Measurements from ENCODE around the gene MID2. TPM values are rescaled to one million over a fixed set of nuclear protein-coding genes. Genes with fewer than 3 reads are reported as not detected.

The MID2 gene
- total and polyA plus RNA-seq, 4 donors, result 2.4 to 44.1 (median 10.4) TPM

DNA sequence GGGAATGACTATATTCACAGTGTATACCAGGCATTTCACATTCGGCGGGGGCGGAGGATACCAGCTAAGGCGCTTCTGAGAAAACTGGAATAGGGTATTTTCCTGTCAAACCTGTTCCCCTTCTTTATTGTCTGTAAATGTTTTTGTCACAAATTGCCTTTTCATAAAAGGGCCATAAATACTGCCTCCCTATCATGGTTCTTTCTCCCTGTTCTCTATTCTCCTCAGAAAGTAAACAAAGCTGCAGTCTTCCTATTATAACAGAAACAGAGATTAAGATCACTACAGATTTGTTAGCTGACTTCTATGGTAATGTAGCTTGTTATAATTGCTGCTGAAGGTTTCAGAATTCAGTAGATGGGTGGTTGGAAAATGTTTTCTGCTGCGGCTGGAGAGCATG, 32.2 kb downstream of the MID2 start:
- DNase-seq, result no peak
- 76 to 79% methylated on average over 5 of the region's 5 CpGs for WGBS, 2 donors
- no peak overlapping the region for H3K27ac ChIP-seq (ENCODE audit: low read depth in 1 of 2, low read length in 1 of 2)

DNA sequence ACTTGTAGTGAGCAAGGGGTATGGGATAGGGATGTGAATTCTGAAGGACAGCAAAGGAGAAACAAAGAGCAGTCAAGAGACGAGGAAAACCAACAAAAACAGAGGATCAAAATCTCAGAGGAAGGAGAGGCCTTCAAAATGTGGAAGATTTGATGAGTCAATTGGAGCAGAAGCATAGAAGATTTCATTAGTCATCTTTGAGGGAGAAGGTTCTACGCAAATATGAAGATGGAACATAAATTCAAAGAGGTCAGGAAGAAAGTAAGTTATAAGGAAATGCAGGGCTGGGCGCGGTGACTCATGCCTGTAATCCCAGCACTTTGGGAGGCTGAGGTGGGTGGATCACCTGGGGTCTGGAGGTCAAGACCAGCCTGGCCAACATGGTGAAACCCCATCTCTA, 35.4 kb downstream of the MID2 start:
- no peak for DNase-seq
- no peaks in the 10 kb centered on the region for H3K9me3 ChIP-seq (ENCODE audit: control insufficient read depth in 4 of 4, insufficient read depth in 3 of 4, low read length in 3 of 4)
- TF ChIP-seq, protein P1, sequence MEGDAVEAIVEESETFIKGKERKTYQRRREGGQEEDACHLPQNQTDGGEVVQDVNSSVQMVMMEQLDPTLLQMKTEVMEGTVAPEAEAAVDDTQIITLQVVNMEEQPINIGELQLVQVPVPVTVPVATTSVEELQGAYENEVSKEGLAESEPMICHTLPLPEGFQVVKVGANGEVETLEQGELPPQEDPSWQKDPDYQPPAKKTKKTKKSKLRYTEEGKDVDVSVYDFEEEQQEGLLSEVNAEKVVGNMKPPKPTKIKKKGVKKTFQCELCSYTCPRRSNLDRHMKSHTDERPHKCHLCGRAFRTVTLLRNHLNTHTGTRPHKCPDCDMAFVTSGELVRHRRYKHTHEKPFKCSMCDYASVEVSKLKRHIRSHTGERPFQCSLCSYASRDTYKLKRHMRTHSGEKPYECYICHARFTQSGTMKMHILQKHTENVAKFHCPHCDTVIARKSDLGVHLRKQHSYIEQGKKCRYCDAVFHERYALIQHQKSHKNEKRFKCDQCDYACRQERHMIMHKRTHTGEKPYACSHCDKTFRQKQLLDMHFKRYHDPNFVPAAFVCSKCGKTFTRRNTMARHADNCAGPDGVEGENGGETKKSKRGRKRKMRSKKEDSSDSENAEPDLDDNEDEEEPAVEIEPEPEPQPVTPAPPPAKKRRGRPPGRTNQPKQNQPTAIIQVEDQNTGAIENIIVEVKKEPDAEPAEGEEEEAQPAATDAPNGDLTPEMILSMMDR (IDR thresholded peaks at IDR 0.05; ENCODE audit: control extremely low read depth, extremely low read depth), result no peak
- no peak for ATAC-seq (ENCODE audit: insufficient read depth, low FRiP score)
- no peak overlapping the region for H3K4me3 ChIP-seq
- whole genome bisulfite sequencing, 2 donors, result 76 to 90% methylated on average over 4 of the region's 4 CpGs
- peaks cover 0 to 42% (median 9%) of the 10 kb centered on the region in 3 donors for H3K27me3 ChIP-seq (ENCODE audit: control insufficient read depth in 3 of 3, insufficient read depth in 3 of 3, low read length in 2 of 3)
- no peak overlapping the region for H3K9ac ChIP-seq (ENCODE audit: insufficient read depth in 1 of 2, low read length in 2 of 2)
- H3K4me1 ChIP-seq (ENCODE audit: control insufficient read depth in 5 of 5, insufficient read depth in 5 of 5, low read length in 5 of 5), result no peaks in the 10 kb centered on the region
- peaks cover 0 to 1% (median 0%) of the 10 kb centered on the region in 4 donors for H3K36me3 ChIP-seq (ENCODE audit: control insufficient read depth in 4 of 4, insufficient read depth in 4 of 4, low read length in 4 of 4)
- no peak overlapping the region for H3K27ac ChIP-seq (ENCODE audit: low read depth in 1 of 2, low read length in 1 of 2)

More for the DNA sequence above, 32.2 kb downstream of the MID2 start:
- Histone ChIP-seq H3K36me3 (ENCODE audit: control insufficient read depth in 4 of 4, insufficient read depth in 4 of 4, low read length in 4 of 4) (peaks cover 0 to 5% (median 3%) of the 10 kb centered on the region in 4 donors), H3K4me1 (ENCODE audit: control insufficient read depth in 5 of 5, insufficient read depth in 5 of 5, low read length in 5 of 5) (peaks cover 0 to 1% (median 0%) of the 10 kb centered on the region in 5 donors), H3K9me3 (ENCODE audit: control insufficient read depth in 4 of 4, insufficient read depth in 3 of 4, low read length in 3 of 4) (no peaks in the 10 kb centered on the region), H3K27me3 (ENCODE audit: control insufficient read depth in 3 of 3, insufficient read depth in 3 of 3, low read length in 2 of 3) (peaks cover 0 to 46% (median 11%) of the 10 kb centered on the region in 3 donors), H3K9ac (ENCODE audit: insufficient read depth in 1 of 2, low read length in 2 of 2) (no peak overlapping the region), H3K4me3 (no peak overlapping the region)
- TF ChIP-seq, protein P1 (IDR thresholded peaks at IDR 0.05; ENCODE audit: control extremely low read depth, extremely low read depth), result no peak
- no peak for ATAC-seq (ENCODE audit: insufficient read depth, low FRiP score)

DNA sequence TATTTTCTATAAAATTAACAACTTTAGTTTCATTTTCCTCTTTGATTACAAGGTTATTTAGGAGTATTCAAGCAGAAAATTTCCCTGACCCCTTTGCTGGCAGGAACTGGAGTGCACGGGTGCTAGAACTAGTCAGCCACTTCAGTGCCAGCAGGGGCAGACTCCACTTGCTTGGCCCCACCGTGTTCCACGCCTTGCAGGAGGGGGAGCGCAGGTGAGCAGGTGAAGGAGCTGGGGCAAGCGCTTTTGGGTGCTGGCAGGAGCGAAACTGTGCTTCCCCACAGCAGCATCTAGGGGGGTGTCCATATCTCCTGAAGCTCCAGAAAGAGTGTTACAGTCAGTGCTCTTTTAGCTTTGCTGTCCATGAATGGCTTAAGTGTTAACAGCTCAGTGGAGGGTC, 45.5 kb downstream of the MID2 start:
- WGBS, 2 donors, result 68 to 89% methylated on average over 6 of the region's 6 CpGs
- TF ChIP-seq, protein P1 (IDR thresholded peaks at IDR 0.05; ENCODE audit: control extremely low read depth, extremely low read depth), result no peak
- Histone ChIP-seq H3K27ac (ENCODE audit: low read depth in 1 of 2, low read length in 1 of 2) (no peak overlapping the region), H3K36me3 (ENCODE audit: control insufficient read depth in 4 of 4, insufficient read depth in 4 of 4, low read length in 4 of 4) (no peaks in the 10 kb centered on the region), H3K9me3 (ENCODE audit: control insufficient read depth in 4 of 4, insufficient read depth in 3 of 4, low read length in 3 of 4) (peaks cover 0 to 7% (median 3%) of the 10 kb centered on the region in 4 donors), H3K9ac (ENCODE audit: insufficient read depth in 1 of 2, low read length in 2 of 2) (no peak overlapping the region), H3K4me3 (no peak overlapping the region), H3K4me1 (ENCODE audit: control insufficient read depth in 5 of 5, insufficient read depth in 5 of 5, low read length in 5 of 5) (no peaks in the 10 kb centered on the region), H3K27me3 (ENCODE audit: control insufficient read depth in 3 of 3, insufficient read depth in 3 of 3, low read length in 2 of 3) (peaks cover 0 to 40% (median 10%) of the 10 kb centered on the region in 3 donors)
- no peak for ATAC-seq (ENCODE audit: insufficient read depth, low FRiP score)
- DNase-seq, result no peak

DNA sequence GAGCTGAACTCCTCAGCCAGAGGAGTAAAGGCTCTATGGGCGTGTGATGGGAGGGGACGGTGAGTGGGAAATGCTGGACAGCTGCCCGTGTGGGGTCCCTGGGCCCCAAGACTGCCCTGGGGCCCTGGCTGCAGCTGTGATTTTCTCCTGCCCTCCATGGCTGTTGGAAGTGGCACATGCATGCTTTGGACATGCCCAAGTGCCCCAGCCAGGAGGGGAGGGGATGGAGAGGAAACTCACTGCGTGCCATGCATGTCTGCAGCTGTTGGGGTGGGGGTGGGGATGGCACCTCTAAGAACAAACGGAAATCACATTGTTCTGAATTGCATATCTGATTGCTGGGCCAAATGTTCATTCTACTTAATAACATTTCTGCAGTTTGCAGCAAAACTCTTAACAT, 52.4 kb downstream of the MID2 start:
- peaks cover 0 to 2% (median 0%) of the 10 kb centered on the region in 5 donors for H3K4me1 ChIP-seq (ENCODE audit: control insufficient read depth in 5 of 5, insufficient read depth in 5 of 5, low read length in 5 of 5)
- H3K27me3 ChIP-seq (ENCODE audit: control insufficient read depth in 3 of 3, insufficient read depth in 3 of 3, low read length in 2 of 3), result peaks cover 0 to 36% (median 0%) of the 10 kb centered on the region in 3 donors
- WGBS, 2 donors, result 48 to 55% methylated on average over 5 of the region's 5 CpGs
- no peaks in the 10 kb centered on the region for H3K9me3 ChIP-seq (ENCODE audit: control insufficient read depth in 4 of 4, insufficient read depth in 3 of 4, low read length in 3 of 4)
- ATAC-seq (ENCODE audit: insufficient read depth, low FRiP score) (no peak), DNase-seq (peak in 2 of 3 donors; percentile 12 to 17)
- no peaks in the 10 kb centered on the region for H3K36me3 ChIP-seq (ENCODE audit: control insufficient read depth in 4 of 4, insufficient read depth in 4 of 4, low read length in 4 of 4)
- H3K27ac ChIP-seq (ENCODE audit: low read depth in 1 of 2, low read length in 1 of 2), result no peak overlapping the region
- H3K9ac ChIP-seq (ENCODE audit: insufficient read depth in 1 of 2, low read length in 2 of 2), result no peak overlapping the region
- TF ChIP-seq, protein P1 (IDR thresholded peaks at IDR 0.05; ENCODE audit: control extremely low read depth, extremely low read depth), result no peak
- H3K4me3 ChIP-seq, result no peak overlapping the region

All from lung (tissue), 12 donors.